NOMO-1 treated with DMSO at 0.1 percent for 48 hours (cell line): ENCODE data around the gene DPH7.
A peak's percentile ranks its signal among the peaks of the same experiment; 100 is the strongest.
"Not testable (repeated sequence)": the region's sequence is repeated elsewhere in the genome, so short reads cannot be mapped to it uniquely, and the experiment has no call there.

ENCODE experiments used
- DNase-seq: peaks from one replicate; lab custom pipeline; 2025; ENCODE audit not compliant: unreplicated experiment; lab: John Stamatoyannopoulos, UW

Gene DPH7

DNA sequence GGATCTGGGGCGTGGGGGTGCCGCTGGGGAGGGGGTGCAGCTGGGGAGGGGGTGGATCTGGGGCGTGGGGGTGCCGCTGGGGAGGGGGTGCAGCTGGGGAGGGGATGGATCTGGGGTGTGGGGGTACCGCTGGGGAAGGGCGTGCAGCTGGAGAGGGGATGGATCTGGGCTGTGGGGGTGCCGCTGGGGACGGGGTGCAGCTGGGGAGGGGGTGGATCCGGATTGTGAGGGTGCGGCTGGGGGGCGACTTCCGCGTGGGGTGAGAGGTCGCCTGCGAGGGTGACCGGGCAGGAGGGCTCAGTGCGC is 27.8 kb downstream of the DPH7 start:
- DNase-seq, result not testable (repeated sequence)

DNA sequence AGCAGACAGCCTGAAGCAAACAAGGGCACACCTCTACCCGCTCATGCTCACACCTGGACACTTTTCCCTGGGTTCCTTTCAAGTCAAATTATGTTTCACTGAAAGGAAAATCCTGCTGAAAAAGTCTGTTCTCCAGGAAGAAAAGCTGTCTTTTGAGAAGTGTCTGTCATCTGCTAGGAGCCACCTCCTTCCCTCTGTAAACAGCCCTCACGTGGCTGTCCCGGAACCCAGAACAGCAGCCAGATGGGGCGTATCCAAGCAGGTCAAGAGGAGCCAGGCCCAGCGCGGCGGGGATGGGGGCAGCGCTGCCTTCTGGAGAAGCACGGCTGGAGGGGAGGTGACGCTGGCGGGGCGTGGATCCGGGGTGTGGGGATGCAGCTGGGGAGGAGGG is 28.5 kb downstream of the DPH7 start, which contains the start of gene PNPLA7:
Gene PNPLA7, minus strand, starts transcription at position 172 of the 391 bp plus-strand sequence. CDS start 205 bp downstream, outside the sequence.
- DNase-seq, result peak; percentile 71

DNA sequence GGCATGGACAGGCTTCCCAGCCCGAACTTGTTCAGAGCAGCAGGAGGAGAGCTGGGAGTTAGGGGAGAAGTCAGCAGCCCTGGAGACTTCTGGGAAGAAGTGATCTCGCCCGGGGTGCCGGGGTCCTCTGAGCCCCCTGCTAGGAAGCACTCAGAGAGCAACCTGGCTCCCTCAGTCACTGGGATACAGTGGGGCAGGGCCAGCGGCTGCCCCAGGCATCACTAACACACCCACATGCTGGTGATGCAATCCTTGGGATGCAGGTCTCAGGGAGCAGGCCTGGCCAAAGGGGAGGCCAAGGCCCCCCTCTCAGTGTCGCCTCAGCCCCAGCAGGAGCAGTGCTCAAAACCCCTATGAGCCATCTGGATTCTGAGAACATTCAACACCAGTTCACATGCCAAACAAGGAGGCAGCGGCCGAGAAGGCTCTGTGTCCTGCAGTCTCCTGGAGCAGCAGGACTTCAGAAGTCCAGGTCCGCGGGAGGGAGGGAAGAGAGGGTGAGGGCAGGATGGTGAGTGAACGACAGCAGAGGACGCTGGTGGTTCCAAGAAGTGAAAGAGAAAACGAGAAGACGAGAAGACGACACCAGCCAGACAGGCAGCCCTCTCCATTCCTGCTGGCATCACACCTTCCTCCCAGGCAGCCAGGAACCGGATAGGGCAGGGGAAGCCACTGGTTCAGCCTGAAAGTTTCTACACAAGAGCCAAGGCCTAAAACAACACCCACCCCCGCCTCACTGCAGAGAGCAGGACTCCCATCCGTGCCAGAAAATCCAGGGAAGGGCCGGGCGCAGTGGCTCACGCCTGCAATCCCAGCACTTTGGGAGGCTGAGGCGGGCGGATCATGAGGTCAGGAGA is 30.8 kb downstream of the DPH7 start:
- no peak for DNase-seq

DNA sequence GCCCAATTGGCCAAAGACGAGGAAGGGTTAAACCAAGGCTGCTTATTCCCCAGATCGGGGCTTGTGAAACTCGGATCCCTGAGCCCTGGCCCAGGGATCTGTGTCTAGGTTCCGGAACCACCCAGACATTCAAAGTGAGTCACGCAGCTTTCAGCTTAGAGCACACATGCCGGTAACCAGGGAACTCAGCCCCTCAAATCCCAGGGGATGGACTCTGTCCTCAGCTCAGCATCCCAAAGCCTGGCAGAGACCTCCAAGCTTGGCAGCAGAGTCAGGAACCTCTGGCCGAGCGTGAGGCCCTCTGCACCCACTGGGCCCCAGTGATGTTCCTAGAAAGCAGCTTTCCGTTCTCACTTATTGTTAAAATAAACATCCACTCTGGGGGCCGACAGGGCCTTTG is 33.6 kb downstream of the DPH7 start:
- DNase-seq, result no peak

DNA sequence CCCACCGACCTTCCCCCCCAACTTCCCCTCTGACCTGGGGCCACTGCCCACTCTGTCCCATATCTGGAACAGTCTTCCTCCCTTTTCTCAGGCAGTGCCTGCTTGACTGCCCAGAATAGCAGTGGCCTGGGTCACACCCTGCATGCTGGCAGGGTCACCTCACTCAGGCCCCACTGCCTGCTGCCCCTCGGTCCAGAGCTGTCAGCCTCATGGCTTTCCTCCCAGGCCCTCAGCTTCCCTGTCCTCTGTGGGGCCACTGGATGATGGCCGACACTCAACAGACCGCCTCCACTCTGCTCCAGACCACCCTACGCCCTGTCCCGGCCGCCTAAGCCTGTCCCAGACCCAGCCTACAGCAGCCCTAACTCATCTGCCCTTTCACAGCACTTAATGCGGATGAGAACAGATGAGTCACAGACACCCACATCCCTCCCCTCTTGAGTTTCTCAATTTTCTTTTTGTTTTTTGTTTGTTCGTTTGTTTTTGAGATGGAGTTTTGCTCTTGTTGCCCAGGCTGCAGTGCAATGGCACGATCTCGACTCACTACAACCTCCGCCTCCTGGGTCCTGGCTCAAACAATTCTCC is 34.5 kb downstream of the DPH7 start:
- DNase-seq, result no peak

DNA sequence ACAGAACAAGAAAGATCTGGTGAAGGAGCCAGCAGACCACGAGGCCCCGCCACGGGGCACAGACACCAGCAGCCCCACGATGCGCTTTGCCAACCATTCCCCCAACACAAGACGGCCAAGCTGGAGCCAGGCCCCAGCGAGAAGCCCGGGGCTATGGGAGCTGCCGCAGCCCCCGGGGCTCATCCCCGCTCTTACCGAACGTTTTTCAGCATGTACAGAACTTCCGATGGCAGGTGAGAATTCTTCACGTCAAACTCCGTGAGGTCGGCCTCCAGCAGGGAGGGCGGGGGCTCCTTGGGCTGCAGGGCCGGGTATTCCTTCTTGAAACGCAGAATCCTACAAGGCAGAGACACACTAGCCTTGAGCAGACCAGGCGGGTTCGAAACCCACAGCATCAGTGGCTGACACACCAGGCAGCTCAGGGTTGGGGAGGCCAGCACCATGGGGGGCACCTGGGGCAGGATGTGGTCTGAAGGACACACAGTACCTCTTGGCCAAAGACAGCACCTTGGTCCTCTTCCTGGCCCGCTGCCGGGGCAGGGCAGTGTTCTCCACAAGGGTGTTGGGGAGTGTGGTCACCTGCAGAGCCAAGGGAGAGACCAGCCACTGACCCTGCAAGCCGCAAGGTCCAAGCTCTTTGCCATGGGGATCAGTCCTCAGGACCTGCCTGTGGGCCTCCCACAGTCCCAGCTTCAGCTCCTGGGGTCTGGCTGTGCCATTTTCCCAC is 35.3 kb downstream of the DPH7 start:
- DNase-seq, result no peak

DNA sequence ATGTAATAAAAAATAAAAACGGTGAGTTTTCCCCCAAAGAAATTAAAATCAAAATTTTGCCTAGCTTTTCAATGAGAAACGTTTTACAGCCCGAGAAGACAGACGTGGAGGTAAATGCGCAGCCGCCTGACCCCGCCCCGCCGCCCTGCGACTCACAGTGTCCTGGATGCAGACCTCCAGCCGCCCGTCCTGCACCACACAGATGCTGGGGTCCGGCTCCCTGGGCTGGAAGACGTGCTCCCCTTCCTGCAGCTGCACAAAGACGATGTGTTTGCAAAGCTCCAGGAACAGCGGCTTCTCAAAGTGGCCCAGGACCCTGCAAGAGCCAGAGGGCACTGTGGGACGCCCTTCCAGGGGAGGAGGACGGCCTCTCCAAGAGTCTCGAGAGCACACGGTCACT is 36.2 kb downstream of the DPH7 start:
- no peak for DNase-seq

DNA sequence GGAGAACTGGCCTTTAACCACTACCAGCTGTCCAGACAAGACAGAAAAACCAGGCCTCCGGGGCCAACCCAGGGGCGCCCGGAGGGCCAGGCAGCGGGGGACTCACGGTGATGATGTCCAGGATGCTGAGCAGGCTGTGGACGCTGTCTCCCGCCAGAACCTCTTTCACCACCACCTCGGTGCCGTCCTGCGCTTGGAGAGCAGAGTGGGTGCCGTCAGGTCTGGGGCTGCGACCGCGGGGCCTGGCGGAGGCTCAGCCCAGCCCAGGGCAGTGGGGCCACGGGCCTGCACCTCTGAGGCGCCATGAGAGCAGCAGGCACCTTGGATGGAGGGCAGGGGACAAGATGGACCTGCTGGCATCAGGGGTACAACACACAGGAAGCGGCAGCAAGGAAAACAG is 38.2 kb downstream of the DPH7 start:
- no peak for DNase-seq

DNA sequence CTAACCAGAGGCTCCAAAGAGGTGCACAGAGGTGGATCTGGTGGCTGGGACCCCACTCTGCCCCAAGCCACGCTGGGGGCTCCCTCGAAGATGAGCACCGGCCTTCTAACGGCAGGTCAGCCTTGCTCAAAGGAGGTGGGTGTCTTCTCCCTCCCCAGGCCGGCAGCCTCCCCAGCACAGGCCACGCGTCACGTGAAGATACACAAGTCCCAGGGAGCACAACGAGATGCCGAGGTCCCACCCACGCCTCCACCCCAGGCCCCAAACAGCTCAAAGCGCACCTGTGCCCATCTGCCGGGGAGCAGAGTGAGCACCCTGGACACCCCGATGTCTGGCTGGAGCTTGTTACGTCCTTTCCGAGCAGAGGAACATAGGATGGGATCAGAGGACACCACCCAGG is 40.7 kb downstream of the DPH7 start:
- DNase-seq, result no peak

DNA sequence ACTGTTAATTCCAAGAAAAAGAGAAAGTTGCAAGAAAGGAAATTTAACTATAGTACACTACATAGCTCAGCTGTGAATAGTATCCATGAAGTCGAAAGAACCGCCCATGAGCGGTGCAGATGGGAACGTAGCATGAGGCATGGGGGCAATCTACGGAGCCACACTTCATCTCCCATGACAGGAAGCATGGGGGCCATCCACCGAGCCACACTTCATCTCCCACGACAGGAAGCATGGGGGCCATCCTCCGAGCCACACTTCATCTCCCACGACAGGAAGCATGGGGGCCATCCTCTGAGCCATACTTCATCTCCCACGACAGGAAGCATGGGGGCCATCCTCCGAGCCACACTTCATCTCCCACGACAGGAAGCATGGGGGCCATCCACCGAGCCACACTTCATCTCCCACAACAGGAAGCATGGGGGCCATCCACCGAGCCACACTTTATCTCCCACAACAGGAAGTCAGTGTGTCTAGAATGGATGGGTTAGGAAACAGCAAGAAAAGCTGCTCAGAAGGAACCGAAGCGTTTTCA is 42.1 kb downstream of the DPH7 start:
- DNase-seq, result peak; percentile 32

DNA sequence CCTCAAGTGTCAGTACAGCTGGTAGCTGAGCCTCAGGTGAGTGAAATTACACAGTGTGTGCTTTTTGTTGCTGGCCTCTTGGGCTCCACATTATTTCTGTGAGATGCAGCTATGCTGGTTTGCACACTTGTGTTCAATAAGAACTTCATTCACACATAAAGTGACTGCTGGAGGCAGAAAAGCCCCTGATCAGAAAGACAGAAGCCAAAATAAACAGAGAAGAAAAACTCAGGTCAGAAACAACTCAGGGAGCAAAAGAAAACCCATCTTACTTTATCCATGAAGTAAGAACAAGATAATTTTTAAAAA is 43.7 kb downstream of the DPH7 start:
- DNase-seq, result no peak

DNA sequence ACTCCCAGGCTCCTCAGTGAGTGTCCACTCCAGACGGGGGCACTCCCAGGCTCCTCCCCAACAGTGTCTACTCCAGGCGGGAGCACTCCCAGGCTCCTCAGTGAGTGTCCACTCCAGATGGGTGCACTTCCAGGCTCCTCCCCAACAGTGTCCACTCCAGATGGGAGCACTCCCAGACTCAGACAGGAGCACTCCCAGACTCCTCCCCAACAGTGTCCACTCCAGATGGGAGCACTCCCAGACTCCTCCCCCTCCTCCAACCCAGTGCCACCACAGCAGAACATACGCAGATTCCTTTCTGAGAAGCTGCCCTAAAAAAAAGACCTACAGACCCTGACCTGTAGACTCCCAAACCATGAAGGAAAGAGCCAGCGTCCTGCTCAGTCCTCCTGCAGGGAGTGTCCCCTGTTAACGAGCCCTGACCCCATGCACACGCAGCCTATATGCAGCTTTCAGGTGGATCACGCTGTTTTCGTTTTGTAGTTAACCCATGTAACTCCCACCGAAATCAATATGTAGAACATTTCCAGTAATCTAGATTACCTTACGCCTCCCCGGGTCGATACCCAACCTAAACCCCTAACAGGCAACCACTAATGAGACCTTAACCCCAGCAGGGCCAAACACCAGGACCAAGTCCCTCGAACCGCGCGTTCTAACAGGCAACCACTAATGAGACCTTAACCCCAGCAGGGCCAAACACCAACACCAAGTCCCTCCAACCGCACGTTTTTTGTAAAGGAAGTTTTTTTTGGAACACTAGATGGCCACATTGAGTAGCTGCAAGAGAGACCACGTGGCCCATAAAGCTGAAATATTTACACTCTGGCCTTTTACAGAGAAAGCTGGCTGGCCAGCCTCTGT is 44.2 kb downstream of the DPH7 start:
- peak; percentile 91 for DNase-seq

DNA sequence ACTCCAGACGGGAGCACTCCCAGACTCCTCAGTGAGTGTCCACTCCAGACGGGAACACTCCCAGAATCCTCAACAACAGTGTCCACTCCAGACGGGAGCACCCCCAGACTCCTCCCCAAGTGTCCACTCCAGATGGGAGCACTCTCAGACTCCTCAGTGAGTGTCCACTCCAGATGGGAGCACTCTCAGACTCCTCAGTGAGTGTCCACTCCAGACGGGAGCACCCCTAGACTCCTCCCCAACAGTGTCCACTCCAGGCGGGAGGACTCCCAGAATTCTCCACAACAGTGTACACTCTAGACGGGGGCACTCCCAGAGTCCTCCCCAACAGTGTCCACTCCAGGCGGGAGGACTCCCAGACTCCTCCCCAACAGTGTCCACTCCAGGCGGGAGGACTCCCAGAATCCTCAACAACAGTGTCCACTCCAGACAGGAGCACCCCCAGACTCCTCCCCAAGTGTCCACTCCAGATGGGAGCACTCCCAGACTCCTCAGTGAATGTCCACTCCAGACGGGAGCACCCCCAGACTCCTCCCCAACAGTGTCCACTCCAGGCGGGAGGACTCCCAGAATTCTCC is 45.7 kb downstream of the DPH7 start:
- DNase-seq, result not testable (repeated sequence)

DNA sequence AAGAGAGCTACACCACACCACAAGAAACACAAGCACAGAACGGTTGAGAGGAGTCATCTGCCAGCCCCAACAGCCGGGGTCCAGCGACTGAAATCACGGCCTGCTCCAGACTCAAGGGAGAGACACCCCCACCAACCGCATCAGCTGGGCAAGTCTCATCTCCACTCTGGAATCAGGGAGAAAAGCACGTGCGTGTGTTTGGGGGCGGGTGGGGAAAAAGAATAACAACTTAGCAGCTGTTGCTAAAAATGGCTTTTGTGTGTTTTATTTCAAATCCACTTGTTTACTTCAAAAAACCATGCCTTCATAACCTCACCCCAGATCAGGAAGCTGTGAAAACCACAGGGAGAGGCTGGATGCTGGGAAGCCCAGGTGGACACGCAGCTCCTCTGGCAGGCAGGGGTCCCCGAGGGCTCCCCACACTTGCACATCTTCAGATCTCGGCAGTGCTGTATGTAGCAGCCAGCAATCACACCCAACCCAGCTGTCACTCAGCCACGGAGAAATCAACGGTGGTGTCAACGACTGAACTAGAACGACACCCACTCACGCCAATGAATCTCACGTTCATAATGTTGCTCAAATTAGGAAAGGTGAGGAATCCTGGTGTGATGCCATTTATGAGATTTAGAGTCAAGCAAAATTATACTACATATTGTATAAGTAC is 47.5 kb downstream of the DPH7 start:
- DNase-seq, result no peak

DNA sequence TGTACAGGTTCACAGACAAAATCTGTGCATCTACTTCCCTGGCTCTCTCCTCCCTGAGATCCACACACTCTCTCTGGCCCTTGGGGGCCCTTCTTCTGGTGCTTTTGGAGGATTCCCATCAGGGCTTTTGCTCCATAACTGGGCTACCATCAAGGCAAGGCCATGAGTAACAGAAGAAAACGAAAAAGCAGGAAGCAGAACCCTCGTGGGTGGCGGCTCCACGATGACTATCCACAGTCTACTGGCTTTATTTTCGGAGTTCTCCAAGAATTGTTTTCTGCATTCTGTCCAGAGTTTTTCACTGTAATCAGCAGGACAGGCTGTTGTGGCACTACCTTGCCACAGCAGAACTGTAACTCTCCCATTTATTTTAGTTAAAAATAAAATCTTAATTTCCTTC is 48.4 kb downstream of the DPH7 start:
- no peak for DNase-seq

DNA sequence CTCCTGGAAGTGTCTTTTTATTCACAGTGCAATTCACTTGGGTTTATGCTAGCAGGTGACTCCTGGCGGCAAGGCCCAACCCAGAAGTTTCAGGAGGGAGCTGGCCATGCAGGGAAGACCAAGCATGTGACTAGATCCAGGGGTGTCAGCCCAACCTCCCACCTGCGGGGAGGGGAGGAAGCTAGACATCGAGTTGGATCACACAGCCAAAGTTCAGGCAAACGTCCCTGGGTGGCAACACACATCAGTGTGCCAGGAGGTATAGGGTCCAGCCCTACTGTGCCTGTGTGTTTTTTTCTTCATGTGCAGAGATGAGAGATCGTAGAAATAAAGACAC is 53.8 kb downstream of the DPH7 start:
- DNase-seq, result no peak

DNA sequence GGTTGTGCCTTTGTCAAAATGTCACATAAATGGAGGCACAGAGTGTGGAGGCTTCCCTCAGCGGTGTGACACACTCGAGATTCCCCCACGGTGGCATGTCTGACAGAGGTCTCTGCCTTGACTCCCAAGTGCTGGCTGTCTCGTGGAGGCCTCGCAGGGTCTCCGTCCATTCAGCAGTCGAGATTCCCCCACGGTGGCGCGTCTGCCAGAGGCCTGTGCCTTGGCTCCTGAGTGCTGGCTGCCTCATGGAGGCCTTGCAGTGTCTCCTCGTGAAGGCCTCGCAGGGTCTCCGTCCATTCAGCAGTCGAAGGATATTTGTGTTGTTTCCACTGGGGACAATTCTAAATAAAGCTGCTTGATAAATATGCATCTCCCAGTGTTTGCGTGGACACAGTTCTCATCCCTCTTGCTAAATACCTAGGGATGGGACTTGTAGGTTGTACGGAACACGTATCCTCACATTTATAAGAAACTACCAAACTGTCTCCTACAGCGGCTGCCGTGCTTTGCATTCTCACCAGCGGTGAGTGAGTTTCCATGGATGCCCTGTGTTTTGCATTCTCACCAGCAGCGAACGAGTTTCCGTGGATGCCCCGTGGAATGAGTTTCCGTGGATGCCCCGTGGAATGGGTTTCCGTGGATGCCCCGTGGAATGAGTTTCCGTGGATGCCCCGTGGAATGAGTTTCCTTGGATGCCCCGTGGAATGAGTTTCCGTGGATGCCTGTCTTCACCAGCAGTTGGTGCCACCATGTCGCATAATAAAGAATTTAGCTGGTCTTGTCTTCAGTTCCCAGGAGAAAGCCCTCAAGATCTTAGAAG is 54.4 kb downstream of the DPH7 start:
- no peak for DNase-seq

DNA sequence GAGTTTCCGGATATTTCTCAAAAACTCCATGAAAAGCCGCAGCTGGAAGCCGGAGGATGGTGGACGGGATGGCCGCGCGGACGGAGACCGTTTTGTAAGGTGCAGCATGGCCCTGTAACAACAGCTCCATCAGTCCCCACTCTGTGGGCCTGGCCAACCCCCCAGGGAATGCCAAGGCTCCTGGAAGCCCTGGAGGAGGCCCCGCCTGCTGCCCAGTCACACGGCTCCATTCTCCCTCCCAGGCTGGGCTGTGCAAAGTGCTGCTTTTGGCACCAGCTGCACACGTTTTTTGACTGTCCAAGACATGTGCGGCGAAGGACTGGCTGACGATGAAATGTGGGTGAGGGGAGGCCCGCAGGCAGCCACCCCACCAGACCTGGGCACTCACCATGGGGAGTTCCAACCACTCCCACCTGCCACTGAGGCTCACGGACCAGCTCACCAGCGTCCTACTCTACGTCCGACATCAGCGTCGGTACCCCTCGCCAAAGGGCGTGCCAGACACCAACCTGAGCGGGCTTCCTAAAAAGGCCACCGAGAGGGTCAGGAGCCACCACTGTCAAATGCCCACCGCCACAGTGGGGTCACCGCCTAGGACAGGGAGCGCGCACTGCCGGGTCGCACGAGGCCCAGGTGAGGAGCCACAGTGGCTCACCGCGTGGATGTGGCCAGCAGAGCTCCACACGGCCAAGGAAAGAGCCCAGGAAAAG is 55.8 kb downstream of the DPH7 start:
- DNase-seq, result no peak

DNA sequence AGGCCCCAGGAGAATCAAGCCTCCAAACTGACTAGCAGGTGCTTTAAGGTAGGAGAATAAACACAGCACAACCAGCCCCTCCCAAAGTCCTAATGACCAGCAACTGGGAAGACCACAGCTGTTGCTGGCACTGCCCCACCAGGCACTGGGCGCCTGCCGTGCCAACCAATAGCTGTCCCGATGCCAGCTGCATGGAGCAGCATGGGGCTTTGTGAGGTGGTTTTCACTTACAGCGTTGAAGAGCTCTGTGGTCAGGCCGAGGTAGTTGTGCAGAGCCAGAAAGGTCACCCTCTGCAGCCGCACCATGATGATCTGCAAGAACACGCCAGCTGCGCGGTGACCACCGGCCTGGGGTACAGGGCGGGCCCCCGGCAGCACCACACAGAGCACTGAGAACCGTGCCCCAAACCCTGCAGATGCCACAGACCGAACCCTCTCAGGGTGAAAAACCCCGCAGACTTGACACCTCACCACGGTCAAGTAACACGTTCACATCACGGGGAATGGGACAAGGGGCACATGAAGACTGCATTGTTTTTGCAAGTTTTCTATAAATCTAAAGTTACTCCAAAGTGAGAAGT is 57.2 kb downstream of the DPH7 start:
- no peak for DNase-seq
